SK-N-MC (cell line): ENCODE results near the gene NMB.

Experiments
- EZH2 ChIP-seq: fragments of 200-600 bp; sonication (generic); IDR thresholded peaks from one replicate; pipeline ENCODE4 v1.6.1; 2017; ENCODE audit warnings: antibody characterized with exemption
- FOXP2 ChIP-seq: optimal IDR thresholded peaks from 2 replicates; pipeline ENCODE3; 2011; ENCODE audit warnings: mild to moderate bottlenecking, moderate library complexity; ENCODE audit not compliant: insufficient read depth; ENCODE audit errors: extremely low read length, control extremely low read depth
- POLR2AphosphoS5 ChIP-seq: IDR thresholded peaks from 2 replicates; pipeline ENCODE4 v1.6.1; 2012; ENCODE audit warnings: mild to moderate bottlenecking, low read depth, low read length, borderline replicate concordance

- TF ChIP-seq EZH2 (no peak), FOXP2 (no peak), POLR2AphosphoS5 (no peak)
Measured at GRCh38 chr15:84653584-84653909, 4.5 kb downstream of the NMB start.
